CD4-positive, alpha-beta T cell (primary cell): ENCODE data around the gene TSHZ2. TPM values are rescaled to one million over a fixed set of nuclear protein-coding genes. Genes with fewer than 3 reads are reported as not detected.
A peak's percentile ranks its signal among the peaks of the same experiment; 100 is the strongest.

Experiments used
- ATAC-seq: fragments of 200-7000 bp; cut with Tn5 transposase; one replicate; pipeline ENCODE4 v1.10.0; 2022; ENCODE audit warnings: mild to moderate bottlenecking; ENCODE audit not compliant: poor library complexity
- CTCF ChIA-PET: fragments of 350-600 bp; sonication (Branson Sonifier 250); formaldehyde crosslinking; loops from one replicate; lab custom pipeline; 2021; ENCODE audit warnings: antibody characterized with exemption, inconsistent platforms; lab: Charles Lee
- POLR2A ChIA-PET: fragments of 350-600 bp; sonication (Branson Sonifier 250); formaldehyde crosslinking; loops from one replicate; lab custom pipeline; 2021; ENCODE audit warnings: antibody characterized with exemption, inconsistent platforms; lab: Charles Lee
- DNase-seq, 14 experiments: peaks; one replicate each; pipeline ENCODE4 v3.0.0-alpha.2; 2013 to 2020; ENCODE audit warnings: mixed read lengths in 2 of 14
- H3K27ac ChIP-seq, 2 donors: one replicate each; pipeline versions ENCODE4 v1.5.1 to v1.7.0; 2013; ENCODE audit warnings: low read length in 2 of 2, low read depth in 1 of 2, mild to moderate bottlenecking in 1 of 2
- H3K27me3 ChIP-seq, 2 experiments: 1 replicate in 1 of 2; 2 replicates in 1 of 2; pipeline versions ENCODE4 v1.6.1 to v1.7.0; 2013; ENCODE audit warnings: low read length in 2 of 2, control low read depth in 1 of 2, mild to moderate bottlenecking in 1 of 2, moderate library complexity in 1 of 2; ENCODE audit not compliant: insufficient read depth in 2 of 2, control insufficient read depth in 1 of 2
- H3K36me3 ChIP-seq: one replicate; pipeline ENCODE4 v1.6.1; 2013; ENCODE audit warnings: low read length, control low read depth; ENCODE audit not compliant: insufficient read depth
- H3K4me1 ChIP-seq: one replicate; pipeline ENCODE4 v1.6.1; 2013; ENCODE audit warnings: low read length, control low read depth; ENCODE audit not compliant: insufficient read depth
- H3K4me3 ChIP-seq: one replicate; pipeline ENCODE4 v1.5.1; 2013; ENCODE audit warnings: mild to moderate bottlenecking, low read length, moderate library complexity
- H3K9me3 ChIP-seq, 2 experiments: 1 replicate in 1 of 2; 2 replicates in 1 of 2; pipeline versions ENCODE4 v1.6.1 to v1.7.0; 2013; ENCODE audit warnings: low read length in 2 of 2, mild to moderate bottlenecking in 2 of 2, control low read depth in 1 of 2, moderate library complexity in 1 of 2; ENCODE audit not compliant: control insufficient read depth in 1 of 2, insufficient read depth in 1 of 2
- H3K27ac Mint-ChIP-seq: one replicate; pipeline ENCODE4 v1.8.0; 2020; ENCODE audit warnings: mixed read lengths
- H3K27me3 Mint-ChIP-seq: one replicate; pipeline ENCODE4 v1.8.0; 2021; ENCODE audit warnings: mixed read lengths
- H3K36me3 Mint-ChIP-seq: one replicate; pipeline ENCODE4 v1.8.0; 2021; ENCODE audit warnings: low read depth, mixed read lengths
- H3K4me1 Mint-ChIP-seq: one replicate; pipeline ENCODE4 v1.8.0; 2021; ENCODE audit warnings: low read depth, mixed read lengths
- H3K4me3 Mint-ChIP-seq: one replicate; pipeline ENCODE4 v1.8.0; 2020; ENCODE audit warnings: mild to moderate bottlenecking, mixed read lengths
- H3K9me3 Mint-ChIP-seq: one replicate; pipeline ENCODE4 v1.8.0; 2020; ENCODE audit warnings: mixed read lengths
- intact Hi-C, 2 experiments: fragments of 100-400 bp; cut with DNase I in 1 of 2; cut with micrococcal nuclease in 1 of 2; formaldehyde crosslinking; loops; one replicate each; pipeline versions ENCODE4 v1.15.1 to v1.9.0; 2023 to 2025; cut with DNase I, micrococcal nuclease
- total RNA-seq, 174 experiments: library from RNA in 2 of 174; stranded (reverse) in 2 of 174; gene quantifications; one replicate each; pipeline ENCODE4 v1.2.3 and lab custom pipeline; 2021 to 2026
- TF ChIP-seq, protein P1 (sequence below): fragments of 200-600 bp; IDR thresholded peaks from one replicate; pipeline ENCODE4 v1.8.0; 2022; ENCODE audit warnings: antibody characterized with exemption, mild to moderate bottlenecking

The TSHZ2 gene
- total RNA-seq, 2 experiments from 2014 or later: 26.1 to 27.4 TPM

DNA sequence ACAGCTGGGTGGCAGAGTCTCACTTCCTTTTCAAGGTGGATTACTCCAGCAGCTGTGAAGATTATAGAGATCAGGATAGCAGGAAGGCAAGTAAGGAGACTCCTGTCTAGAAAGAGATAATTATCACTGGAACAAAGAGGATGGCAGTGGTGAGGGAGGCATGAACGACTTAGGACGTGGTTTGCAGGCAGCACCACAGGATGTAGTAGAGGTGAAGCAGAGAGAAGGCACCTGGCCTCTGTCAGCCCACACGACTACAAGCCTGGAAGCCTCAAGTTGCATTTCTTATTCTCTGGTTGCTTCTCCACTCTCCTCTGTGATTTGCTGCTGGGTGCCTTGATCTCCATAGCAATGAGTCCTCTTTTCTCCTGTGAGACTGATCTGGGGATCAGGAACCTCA, 62.7 kb downstream of the TSHZ2 start:
- Mint-ChIP-seq H3K4me3 (peak overlapping the region; percentile 17), H3K36me3 (no peaks in the 10 kb centered on the region), H3K27ac (peak overlapping the region; percentile 34), H3K27me3 (no peaks in the 10 kb centered on the region), H3K4me1 (peaks cover 38% of the 10 kb centered on the region), H3K9me3 (no peaks in the 10 kb centered on the region)
- Histone ChIP-seq H3K4me1 (peaks cover 5% of the 10 kb centered on the region), H3K4me3 (no peak overlapping the region), H3K9me3 (no peaks in the 10 kb centered on the region), H3K27me3 (no peaks in the 10 kb centered on the region), H3K27ac (no peak overlapping the region), H3K36me3 (no peaks in the 10 kb centered on the region)
- intact Hi-C loops: loop anchor here in 1 of 2 experiments (5.0 kb wide), 1 partner anchor 723 kb away; no protein-coding TSS in a partner anchor
- TF ChIP-seq, protein P1, sequence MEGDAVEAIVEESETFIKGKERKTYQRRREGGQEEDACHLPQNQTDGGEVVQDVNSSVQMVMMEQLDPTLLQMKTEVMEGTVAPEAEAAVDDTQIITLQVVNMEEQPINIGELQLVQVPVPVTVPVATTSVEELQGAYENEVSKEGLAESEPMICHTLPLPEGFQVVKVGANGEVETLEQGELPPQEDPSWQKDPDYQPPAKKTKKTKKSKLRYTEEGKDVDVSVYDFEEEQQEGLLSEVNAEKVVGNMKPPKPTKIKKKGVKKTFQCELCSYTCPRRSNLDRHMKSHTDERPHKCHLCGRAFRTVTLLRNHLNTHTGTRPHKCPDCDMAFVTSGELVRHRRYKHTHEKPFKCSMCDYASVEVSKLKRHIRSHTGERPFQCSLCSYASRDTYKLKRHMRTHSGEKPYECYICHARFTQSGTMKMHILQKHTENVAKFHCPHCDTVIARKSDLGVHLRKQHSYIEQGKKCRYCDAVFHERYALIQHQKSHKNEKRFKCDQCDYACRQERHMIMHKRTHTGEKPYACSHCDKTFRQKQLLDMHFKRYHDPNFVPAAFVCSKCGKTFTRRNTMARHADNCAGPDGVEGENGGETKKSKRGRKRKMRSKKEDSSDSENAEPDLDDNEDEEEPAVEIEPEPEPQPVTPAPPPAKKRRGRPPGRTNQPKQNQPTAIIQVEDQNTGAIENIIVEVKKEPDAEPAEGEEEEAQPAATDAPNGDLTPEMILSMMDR: no peak
- ChIA-PET POLR2A (interaction anchor here (2.1 kb wide), 1 partner anchor 33 kb away, joined by 7 read pairs; no protein-coding TSS in a partner anchor), CTCF (no interaction called here)
- DNase-seq (peak in 8 of 14 experiments; percentile 7 to 40 (median 22)), ATAC-seq (peak; percentile 68)

GRCh38 chr20:53036992-53037391, 64.8 kb downstream of the TSHZ2 start:
- Histone ChIP-seq H3K9me3 (no peaks in the 10 kb centered on the region), H3K4me3 (no peak overlapping the region), H3K4me1 (peaks cover 5% of the 10 kb centered on the region), H3K36me3 (no peaks in the 10 kb centered on the region), H3K27me3 (no peaks in the 10 kb centered on the region), H3K27ac (no peak overlapping the region)
- Mint-ChIP-seq H3K4me1 (peaks cover 25% of the 10 kb centered on the region), H3K27me3 (no peaks in the 10 kb centered on the region), H3K27ac (no peak overlapping the region), H3K36me3 (no peaks in the 10 kb centered on the region), H3K9me3 (no peaks in the 10 kb centered on the region), H3K4me3 (no peak overlapping the region)
- ATAC-seq: no peak
- TF ChIP-seq, protein P1: no peak
- no peak for DNase-seq
- intact Hi-C loops: no loop called here
- ChIA-PET CTCF (interaction anchor here (0.9 kb wide), 1 partner anchor 17 kb away, joined by 3 read pairs; no protein-coding TSS in a partner anchor), POLR2A (no interaction called here)

DNA sequence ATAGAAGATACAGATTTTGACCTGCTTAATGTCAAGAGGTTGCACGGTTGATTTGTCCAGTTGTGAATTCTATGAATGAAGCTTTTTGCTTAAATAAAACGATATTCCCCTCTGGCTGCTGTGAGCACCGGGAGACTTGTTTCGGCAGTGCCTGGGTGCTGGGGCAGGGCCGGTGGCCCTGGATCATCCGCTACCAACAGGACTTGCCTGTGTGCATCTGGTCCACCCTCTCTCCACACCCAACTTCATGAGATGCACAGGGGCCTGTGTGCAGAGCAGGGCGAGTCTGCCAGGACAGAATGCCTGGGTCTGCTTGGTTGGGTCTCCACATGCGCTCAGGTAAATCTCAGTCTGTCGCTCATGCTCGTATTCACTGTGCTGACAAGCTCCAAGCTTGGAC, 65.5 kb downstream of the TSHZ2 start:
- Mint-ChIP-seq H3K27ac (no peak overlapping the region), H3K9me3 (no peaks in the 10 kb centered on the region), H3K4me1 (peaks cover 22% of the 10 kb centered on the region), H3K4me3 (no peak overlapping the region), H3K36me3 (no peaks in the 10 kb centered on the region), H3K27me3 (no peaks in the 10 kb centered on the region)
- Histone ChIP-seq H3K36me3 (no peaks in the 10 kb centered on the region), H3K4me1 (peaks cover 5% of the 10 kb centered on the region), H3K9me3 (no peaks in the 10 kb centered on the region), H3K27me3 (no peaks in the 10 kb centered on the region), H3K27ac (no peak overlapping the region), H3K4me3 (no peak overlapping the region)
- ChIA-PET CTCF (interaction anchor here (0.9 kb wide), 1 partner anchor 18 kb away, joined by 3 read pairs; no protein-coding TSS in a partner anchor), POLR2A (no interaction called here)
- no peak for DNase-seq
- ATAC-seq: no peak
- intact Hi-C loops: no loop called here
- TF ChIP-seq, protein P1: no peak
